Vagina (tissue), 2 donors: Measurements from ENCODE around the gene ERC2. TPM values are rescaled to one million over a fixed set of nuclear protein-coding genes. Genes with fewer than 3 reads are reported as not detected.

Experiments
- DNase-seq, 2 donors: peaks; one replicate each; pipeline ENCODE4 v3.0.0-alpha.2; 2017; ENCODE audit errors: extremely low spot score in 2 of 2
- H3K27ac ChIP-seq: fragments of 200-600 bp; sonication (generic); one replicate; pipeline ENCODE4 v1.5.1; 2019
- H3K27me3 ChIP-seq: fragments of 200-600 bp; sonication (generic); one replicate; pipeline ENCODE4 v1.5.1; 2019
- H3K36me3 ChIP-seq, 2 donors: fragments of 200-600 bp; sonication (generic); one replicate each; pipeline ENCODE4 v1.5.1; 2017 to 2019
- H3K4me1 ChIP-seq: fragments of 200-600 bp; sonication (generic); one replicate; pipeline ENCODE4 v1.5.1; 2019
- H3K4me3 ChIP-seq, 2 donors: fragments of 200-600 bp; sonication (generic); 1 replicate in 1 of 2; 2 replicates in 1 of 2; pipeline ENCODE4 v1.5.1; 2016 to 2019
- H3K9me3 ChIP-seq: fragments of 200-600 bp; sonication (generic); one replicate; pipeline ENCODE4 v1.5.1; 2019
- CTCF ChIP-seq, 3 experiments: fragments of 450-650 bp in 2 of 3; fragments of 200-600 bp in 1 of 3; sonication (generic) in 1 of 3; IDR thresholded peaks; one replicate each; pipeline ENCODE4 v1.5.1; 2017 to 2019; ENCODE audit warnings: antibody characterized with exemption in 3 of 3, mild to moderate bottlenecking in 2 of 3, moderate library complexity in 2 of 3
- POLR2A ChIP-seq, 2 donors: fragments of 450-650 bp; IDR thresholded peaks; one replicate each; pipeline ENCODE4 v1.6.1; 2017; ENCODE audit warnings: antibody characterized with exemption in 2 of 2, mild to moderate bottlenecking in 2 of 2, moderate library complexity in 2 of 2
- POLR2AphosphoS5 ChIP-seq, 2 donors: sonication (generic); formaldehyde crosslinking; IDR thresholded peaks; one replicate each; pipeline ENCODE4 v1.9.0; 2017; ENCODE audit warnings: antibody characterized with exemption in 2 of 2, mild to moderate bottlenecking in 2 of 2, low read depth in 1 of 2; ENCODE audit not compliant: insufficient read depth in 1 of 2
- intact Hi-C: fragments of 100-400 bp; cut with DNase I; formaldehyde crosslinking; loops from one replicate; pipeline ENCODE4 v1.15.1; 2023
- total RNA-seq: library from RNA; depleted of rRNA; stranded (reverse); fragments of >200 nt; gene quantifications from one replicate; pipeline ENCODE4 v1.2.3, GENCODE V29; 2016

Gene ERC2
- total RNA-seq, 1 donor from 2014 or later = 1.2 TPM

GRCh38 chr3:55570271-55570711, 898.0 kb downstream of the ERC2 start:
- intact Hi-C loops = no loop called here
- TF ChIP-seq CTCF (IDR thresholded peaks at IDR 0.05) = no peak
- TF ChIP-seq POLR2AphosphoS5 (IDR thresholded peaks at IDR 0.05; ENCODE audit: insufficient read depth in 1 of 2, low read depth in 1 of 2) = no peak
- TF ChIP-seq POLR2A (IDR thresholded peaks at IDR 0.05) = no peak
- Histone ChIP-seq H3K9me3 (no peaks in the 10 kb centered on the region), H3K36me3 (no peaks in the 10 kb centered on the region), H3K27me3 (no peaks in the 10 kb centered on the region), H3K4me3 (no peak overlapping the region), H3K27ac (no peak overlapping the region), H3K4me1 (peaks cover 26% of the 10 kb centered on the region)
- no peak for DNase-seq

GRCh38 chr3:55569033-55569599, 899.2 kb downstream of the ERC2 start:
- no peaks in the 10 kb centered on the region for H3K9me3 ChIP-seq
- intact Hi-C loops = no loop called here
- no peak for DNase-seq
- H3K27ac ChIP-seq = no peak overlapping the region
- TF ChIP-seq POLR2AphosphoS5 (IDR thresholded peaks at IDR 0.05; ENCODE audit: insufficient read depth in 1 of 2, low read depth in 1 of 2) (no peak), POLR2A (IDR thresholded peaks at IDR 0.05) (no peak), CTCF (IDR thresholded peaks at IDR 0.05) (no peak)
- H3K36me3 ChIP-seq = no peaks in the 10 kb centered on the region
- H3K4me3 ChIP-seq = no peak overlapping the region
- peaks cover 26% of the 10 kb centered on the region for H3K4me1 ChIP-seq
- no peaks in the 10 kb centered on the region for H3K27me3 ChIP-seq

- Histone ChIP-seq H3K36me3 (no peaks in the 10 kb centered on the region), H3K4me1 (peaks cover 26% of the 10 kb centered on the region), H3K4me3 (no peak overlapping the region), H3K27ac (no peak overlapping the region), H3K27me3 (no peaks in the 10 kb centered on the region), H3K9me3 (no peaks in the 10 kb centered on the region)
- no peak for DNase-seq
- intact Hi-C loops = no loop called here
- TF ChIP-seq CTCF (IDR thresholded peaks at IDR 0.05) = no peak
- TF ChIP-seq POLR2AphosphoS5 (IDR thresholded peaks at IDR 0.05; ENCODE audit: insufficient read depth in 1 of 2, low read depth in 1 of 2) = no peak
- TF ChIP-seq POLR2A (IDR thresholded peaks at IDR 0.05) = no peak
Observed at GRCh38 chr3:55567615-55568014, 900.7 kb downstream of the ERC2 start.

- H3K36me3 ChIP-seq = no peaks in the 10 kb centered on the region
- TF ChIP-seq CTCF (IDR thresholded peaks at IDR 0.05) (no peak), POLR2A (IDR thresholded peaks at IDR 0.05) (no peak), POLR2AphosphoS5 (IDR thresholded peaks at IDR 0.05; ENCODE audit: insufficient read depth in 1 of 2, low read depth in 1 of 2) (no peak)
- H3K4me1 ChIP-seq = peaks cover 23% of the 10 kb centered on the region
- no peaks in the 10 kb centered on the region for H3K27me3 ChIP-seq
- no peak for DNase-seq
- intact Hi-C loops = no loop called here
- H3K9me3 ChIP-seq = no peaks in the 10 kb centered on the region
- H3K27ac ChIP-seq = no peak overlapping the region
- no peak overlapping the region for H3K4me3 ChIP-seq
Observed at GRCh38 chr3:55567121-55567520, 901.1 kb downstream of the ERC2 start.

GRCh38 chr3:55565521-55565920, 902.7 kb downstream of the ERC2 start:
- no peak for DNase-seq
- no peak overlapping the region for H3K27ac ChIP-seq
- no peaks in the 10 kb centered on the region for H3K9me3 ChIP-seq
- H3K4me3 ChIP-seq = no peak overlapping the region
- no peaks in the 10 kb centered on the region for H3K27me3 ChIP-seq
- no peaks in the 10 kb centered on the region for H3K36me3 ChIP-seq
- peaks cover 14% of the 10 kb centered on the region for H3K4me1 ChIP-seq
- no peak for TF ChIP-seq POLR2AphosphoS5 (IDR thresholded peaks at IDR 0.05; ENCODE audit: insufficient read depth in 1 of 2, low read depth in 1 of 2)
- TF ChIP-seq CTCF (IDR thresholded peaks at IDR 0.05) = no peak
- TF ChIP-seq POLR2A (IDR thresholded peaks at IDR 0.05) = no peak
- intact Hi-C loops = no loop called here
